ENCODE data around the gene EXOC3L4.
"Not testable (repeated sequence)": the region's sequence is repeated elsewhere in the genome, so short reads cannot be mapped to it uniquely, and the experiment has no call there.

Gene EXOC3L4

GRCh38 chr14:103094406-103095209 lies at the start of gene EXOC3L4:
EXOC3L4 (plus strand) TSS chr14:103094725; CDS start chr14:103100220, 5,495 bp downstream.
- no peak for DNase-seq (ENCODE audit: low read depth in 2 of 3, low spot score in 1 of 3)

GRCh38 chr14:103045371-103045869 lies 49.1 kb upstream of the EXOC3L4 start:
- DNase-seq (ENCODE audit: low read depth in 2 of 3, low spot score in 1 of 3), result no peak

DNA sequence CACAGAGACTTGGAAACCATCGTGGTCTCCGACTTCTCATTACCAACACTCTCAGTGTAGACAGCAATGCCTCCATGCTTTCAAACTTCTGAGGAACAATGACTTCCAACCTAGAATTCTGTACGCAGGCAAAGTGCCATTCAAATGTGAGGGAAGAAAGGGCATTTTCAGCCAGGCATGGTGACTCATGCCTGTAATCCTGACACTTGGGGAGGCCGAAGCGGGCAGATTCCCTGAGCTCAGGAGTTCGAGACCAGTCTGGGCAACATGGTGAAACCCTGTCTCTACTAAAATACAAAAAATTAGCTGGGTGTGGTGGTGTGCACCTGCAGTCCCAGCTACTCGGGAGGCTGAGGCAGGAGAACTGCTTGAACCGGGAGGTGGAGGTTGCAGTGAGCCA lies 47.1 kb upstream of the EXOC3L4 start:
- DNase-seq (ENCODE audit: low read depth in 2 of 3, low spot score in 1 of 3), result not testable (repeated sequence)

- no peak for DNase-seq (ENCODE audit: low read depth in 2 of 3, low spot score in 1 of 3)
Measured at GRCh38 chr14:103050935-103051334, 43.6 kb upstream of the EXOC3L4 start.

- no peak for DNase-seq (ENCODE audit: low read depth in 2 of 3, low spot score in 1 of 3)
Measured at GRCh38 chr14:103052407-103052806, 42.1 kb upstream of the EXOC3L4 start.

GRCh38 chr14:103055695-103056094 lies 38.8 kb upstream of the EXOC3L4 start:
- no peak for DNase-seq (ENCODE audit: low read depth in 2 of 3, low spot score in 1 of 3)

- no peak for DNase-seq (ENCODE audit: low read depth in 2 of 3, low spot score in 1 of 3)
Measured at GRCh38 chr14:103056322-103057027, 38.0 kb upstream of the EXOC3L4 start.

- DNase-seq (ENCODE audit: low read depth in 2 of 3, low spot score in 1 of 3), result no peak
Measured at GRCh38 chr14:103057028-103057371, 37.5 kb upstream of the EXOC3L4 start.

- DNase-seq (ENCODE audit: low read depth in 2 of 3, low spot score in 1 of 3), result peak; percentile 22 to 51 (median 23)
Measured at GRCh38 chr14:103057372-103058163, 37.0 kb upstream of the EXOC3L4 start, which contains the start of gene CDC42BPB. CDC42BPB (minus strand) TSS chr14:103057549; CDS start chr14:103057173, 376 bp downstream.

GRCh38 chr14:103058164-103059055 lies 36.1 kb upstream of the EXOC3L4 start:
- DNase-seq (ENCODE audit: low read depth in 2 of 3, low spot score in 1 of 3), result no peak

DNA sequence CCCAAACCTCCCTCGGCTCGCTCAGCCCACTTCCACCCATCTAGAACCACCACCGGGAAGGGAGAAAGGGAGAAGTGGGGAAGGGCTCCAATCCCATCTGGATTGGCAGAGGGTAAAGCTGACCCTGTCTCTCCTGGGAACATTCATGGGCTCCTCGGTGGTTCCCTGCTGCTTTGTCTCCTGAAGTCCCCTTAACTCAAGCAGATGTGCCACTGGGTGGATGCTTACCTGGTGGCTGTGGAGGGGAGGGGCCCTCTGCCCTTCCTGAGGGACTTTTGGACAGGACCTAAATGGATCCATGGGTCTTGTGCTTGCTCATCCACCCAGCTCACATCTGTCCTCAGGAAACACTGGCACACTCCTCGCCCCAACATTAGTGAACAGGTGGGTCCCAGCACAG lies 35.0 kb upstream of the EXOC3L4 start:
- no peak for DNase-seq (ENCODE audit: low read depth in 2 of 3, low spot score in 1 of 3)

- no peak for DNase-seq (ENCODE audit: low read depth in 2 of 3, low spot score in 1 of 3)
Measured at GRCh38 chr14:103061482-103061976, 33.0 kb upstream of the EXOC3L4 start.

DNA sequence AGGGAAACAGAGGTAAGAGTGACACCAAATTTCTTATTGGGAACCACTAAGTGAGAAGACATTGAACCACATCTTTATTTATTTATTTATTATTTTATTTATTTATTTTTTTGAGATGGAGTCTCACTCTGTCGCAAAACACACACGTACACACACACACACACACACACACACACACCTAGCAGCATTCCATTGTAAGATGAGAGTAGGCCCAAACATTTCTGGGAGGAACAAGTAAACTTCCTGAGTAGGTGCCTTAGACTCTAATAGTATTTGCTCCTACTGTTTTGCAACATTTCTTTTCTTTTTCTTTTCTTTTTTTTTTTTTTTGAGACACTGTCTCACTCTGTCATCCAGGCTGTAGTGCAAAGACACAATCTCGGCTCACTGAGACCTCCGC lies 30.1 kb upstream of the EXOC3L4 start:
- no peak for DNase-seq (ENCODE audit: low read depth in 2 of 3, low spot score in 1 of 3)

DNA sequence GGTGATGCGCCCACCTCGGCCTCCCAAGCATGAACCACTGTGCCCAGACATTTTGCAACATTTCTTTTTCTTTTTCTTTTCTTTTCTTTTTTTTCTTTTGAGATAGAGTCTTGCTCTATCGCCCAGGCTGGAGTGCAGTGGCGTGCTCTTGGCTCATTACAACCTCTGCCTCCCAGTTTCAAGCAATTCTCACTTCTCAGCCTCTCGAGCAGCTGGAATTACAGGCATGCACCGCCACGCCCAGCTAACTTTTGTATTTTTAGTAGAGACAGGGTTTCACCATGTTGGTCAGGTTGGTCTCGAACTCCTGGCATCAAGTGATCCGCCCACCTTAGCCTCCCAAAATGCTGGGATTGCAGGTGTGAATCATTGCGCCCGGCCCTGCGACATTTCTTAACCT lies 29.5 kb upstream of the EXOC3L4 start:
- DNase-seq (ENCODE audit: low read depth in 2 of 3, low spot score in 1 of 3), result no peak

- DNase-seq (ENCODE audit: low read depth in 2 of 3, low spot score in 1 of 3), result no peak
Measured at GRCh38 chr14:103065861-103066260, 28.7 kb upstream of the EXOC3L4 start.

DNA sequence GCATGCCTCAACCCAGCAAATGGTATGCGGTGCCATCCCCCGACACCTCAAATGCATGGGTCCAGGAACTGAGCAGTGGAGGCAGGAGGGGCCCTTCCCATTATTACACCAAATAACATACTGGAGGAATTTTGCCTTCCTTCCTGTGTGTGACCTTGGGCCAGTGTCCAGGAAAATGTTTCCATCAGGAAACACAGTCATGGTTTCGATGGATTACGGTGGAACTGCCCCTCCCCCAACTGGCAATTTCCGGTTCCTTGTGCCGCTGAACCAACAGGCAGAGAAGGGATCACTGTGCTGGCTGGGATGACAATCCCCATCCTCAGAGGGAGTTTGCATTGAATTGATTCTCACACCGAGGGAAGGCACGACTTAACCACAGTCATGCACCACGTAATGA lies 28.1 kb upstream of the EXOC3L4 start:
- DNase-seq (ENCODE audit: low read depth in 2 of 3, low spot score in 1 of 3), result no peak

GRCh38 chr14:103067231-103067954 lies 27.1 kb upstream of the EXOC3L4 start:
- DNase-seq (ENCODE audit: low read depth in 2 of 3, low spot score in 1 of 3), result no peak

GRCh38 chr14:103068351-103069073 lies 26.0 kb upstream of the EXOC3L4 start:
- no peak for DNase-seq (ENCODE audit: low read depth in 2 of 3, low spot score in 1 of 3)

All from stimulated activated CD4-positive, alpha-beta T cell treated with anti-CD3 and anti-CD28 coated beads, Interleukin-12 subunit alpha, Interleukin-12 subunit beta, amount 100 ng/mL, for 48 hours (primary cell).